Effector memory CD8-positive, alpha-beta T cell (primary cell): ENCODE data around the gene RAB11B.
"Not testable (repeated sequence)": the region's sequence is repeated elsewhere in the genome, so short reads cannot be mapped to it uniquely, and the experiment has no call there.

Source experiments
- ATAC-seq: fragments of 150-1000 bp; cut with Tn5 transposase; replicated peaks from 2 replicates; pipeline ENCODE4 v1.10.0; 2021; ENCODE audit warnings: mild to moderate bottlenecking, moderate library complexity
- DNase-seq, 3 experiments: peaks; one replicate each; pipeline ENCODE4 v3.0.0; 2021
- H3K27ac Mint-ChIP-seq, 2 donors: one replicate each; pipeline ENCODE4 v1.8.0; 2022; ENCODE audit warnings: mild to moderate bottlenecking in 2 of 2, mixed read lengths in 2 of 2, moderate library complexity in 2 of 2
- H3K27me3 Mint-ChIP-seq, 2 donors: one replicate each; pipeline ENCODE4 v1.8.0; 2022; ENCODE audit warnings: mixed read lengths in 2 of 2
- H3K36me3 Mint-ChIP-seq: one replicate; pipeline ENCODE4 v1.8.0; 2022; ENCODE audit warnings: mild to moderate bottlenecking, moderate library complexity, mixed read lengths; ENCODE audit not compliant: insufficient read depth
- H3K4me1 Mint-ChIP-seq, 2 donors: one replicate each; pipeline ENCODE4 v1.8.0; 2022; ENCODE audit warnings: low read depth in 2 of 2, mixed read lengths in 2 of 2
- H3K4me3 Mint-ChIP-seq, 2 donors: one replicate each; pipeline ENCODE4 v1.8.0; 2022; ENCODE audit warnings: mild to moderate bottlenecking in 2 of 2, mixed read lengths in 2 of 2, moderate library complexity in 2 of 2
- H3K9me3 Mint-ChIP-seq, 2 donors: one replicate each; pipeline ENCODE4 v1.8.0; 2022; ENCODE audit warnings: mixed read lengths in 2 of 2

The RAB11B gene

GRCh38 chr19:8441725-8442544, 51.8 kb downstream of the RAB11B start:
- ATAC-seq (no peak), DNase-seq (no peak)
- H3K4me1 Mint-ChIP-seq, result peaks cover 13 to 24% of the 10 kb centered on the region in 2 donors
- peaks cover 36% of the 10 kb centered on the region for H3K36me3 Mint-ChIP-seq
- H3K27ac Mint-ChIP-seq, result no peak overlapping the region
- no peaks in the 10 kb centered on the region for H3K27me3 Mint-ChIP-seq
- H3K9me3 Mint-ChIP-seq, result no peaks in the 10 kb centered on the region
- H3K4me3 Mint-ChIP-seq, result peak overlapping the region in 1 of 2 donors; percentile 19

DNA sequence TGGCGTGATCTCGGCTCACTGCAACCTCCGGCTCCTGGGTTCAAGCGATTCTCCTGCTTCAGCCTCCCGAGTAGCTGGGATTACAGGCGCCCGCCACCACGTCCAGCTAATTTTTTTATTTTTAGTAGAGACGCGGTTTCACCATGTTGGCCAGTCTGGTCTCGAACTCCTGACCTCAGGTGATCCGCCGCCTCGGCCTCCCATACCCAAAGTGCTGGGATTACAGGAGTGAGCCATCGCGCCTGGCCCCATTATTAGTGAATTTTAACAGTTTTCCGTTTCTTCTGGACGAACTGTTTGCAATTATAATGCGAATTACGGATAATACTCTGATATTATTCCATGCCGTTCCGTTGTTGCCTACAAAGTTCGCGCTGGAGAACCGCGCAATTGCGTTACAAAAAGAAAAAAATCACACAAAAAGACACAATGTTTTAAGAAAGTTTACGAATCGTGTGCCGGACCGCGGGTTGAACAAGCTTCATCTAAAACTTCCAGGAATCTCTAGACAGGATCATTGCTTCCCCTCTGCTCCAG, 54.0 kb downstream of the RAB11B start:
- Mint-ChIP-seq H3K4me3 (peak overlapping the region; percentile 82 to 96), H3K4me1 (peaks cover 28 to 41% of the 10 kb centered on the region in 2 donors), H3K36me3 (peaks cover 31% of the 10 kb centered on the region), H3K27ac (peak overlapping the region; percentile 94 to 99)
- DNase-seq, H3K27me3 Mint-ChIP-seq, H3K9me3 Mint-ChIP-seq, ATAC-seq: not testable (repeated sequence)

- Mint-ChIP-seq H3K27me3 (no peaks in the 10 kb centered on the region), H3K4me1 (peaks cover 32 to 43% of the 10 kb centered on the region in 2 donors), H3K27ac (peak within 1 kb of the TSS; percentile 94 to 99), H3K36me3 (peaks cover 31% of the 10 kb centered on the region), H3K9me3 (no peaks in the 10 kb centered on the region), H3K4me3 (peak within 1 kb of the TSS; percentile 82 to 96)
- ATAC-seq, result peak; percentile 89
- peak; percentile 100 for DNase-seq
These were observed 54.7 kb downstream of the RAB11B start, which contains the start of gene HNRNPM for GRCh38 chr19:8444677-8445487. HNRNPM (plus strand) TSS chr19:8444975; CDS start chr19:8444999, 24 bp downstream.

- Mint-ChIP-seq H3K36me3 (peaks cover 31% of the 10 kb centered on the region), H3K9me3 (no peaks in the 10 kb centered on the region), H3K4me3 (peak overlapping the region; percentile 82 to 96), H3K4me1 (peaks cover 35 to 47% of the 10 kb centered on the region in 2 donors), H3K27ac (peak overlapping the region; percentile 94 to 99), H3K27me3 (no peaks in the 10 kb centered on the region)
- ATAC-seq, result peak; percentile 8
- DNase-seq, result peak in 2 of 3 experiments; percentile 8 to 18
These were observed 55.4 kb downstream of the RAB11B start for GRCh38 chr19:8445488-8446001.

- H3K4me3 Mint-ChIP-seq, result peak overlapping the region; percentile 82 to 96
- H3K4me1 Mint-ChIP-seq, result peaks cover 38 to 53% of the 10 kb centered on the region in 2 donors
- H3K27me3 Mint-ChIP-seq, result no peaks in the 10 kb centered on the region
- peak overlapping the region; percentile 94 to 99 for H3K27ac Mint-ChIP-seq
- H3K9me3 Mint-ChIP-seq, result no peaks in the 10 kb centered on the region
- no peak for ATAC-seq
- H3K36me3 Mint-ChIP-seq, result peaks cover 33% of the 10 kb centered on the region
- no peak for DNase-seq
These were observed 56.0 kb downstream of the RAB11B start for GRCh38 chr19:8446061-8446709.

- no peaks in the 10 kb centered on the region for H3K27me3 Mint-ChIP-seq
- no peak overlapping the region for H3K27ac Mint-ChIP-seq
- no peak for ATAC-seq
- peak overlapping the region; percentile 5 to 52 for H3K4me3 Mint-ChIP-seq
- peaks cover 54% of the 10 kb centered on the region for H3K36me3 Mint-ChIP-seq
- H3K4me1 Mint-ChIP-seq, result peaks cover 65 to 78% of the 10 kb centered on the region in 2 donors
- no peak for DNase-seq
- no peaks in the 10 kb centered on the region for H3K9me3 Mint-ChIP-seq
These were observed 59.7 kb downstream of the RAB11B start for GRCh38 chr19:8449830-8450229.

- DNase-seq, result no peak
- H3K4me1 Mint-ChIP-seq, result peaks cover 64 to 81% of the 10 kb centered on the region in 2 donors
- H3K4me3 Mint-ChIP-seq, result peak overlapping the region; percentile 58 to 61
- peak overlapping the region; percentile 44 to 77 for H3K27ac Mint-ChIP-seq
- no peak for ATAC-seq
- H3K9me3 Mint-ChIP-seq, result no peaks in the 10 kb centered on the region
- H3K36me3 Mint-ChIP-seq, result peaks cover 55% of the 10 kb centered on the region
- H3K27me3 Mint-ChIP-seq, result no peaks in the 10 kb centered on the region
These were observed 61.2 kb downstream of the RAB11B start for GRCh38 chr19:8451377-8451776.

DNA sequence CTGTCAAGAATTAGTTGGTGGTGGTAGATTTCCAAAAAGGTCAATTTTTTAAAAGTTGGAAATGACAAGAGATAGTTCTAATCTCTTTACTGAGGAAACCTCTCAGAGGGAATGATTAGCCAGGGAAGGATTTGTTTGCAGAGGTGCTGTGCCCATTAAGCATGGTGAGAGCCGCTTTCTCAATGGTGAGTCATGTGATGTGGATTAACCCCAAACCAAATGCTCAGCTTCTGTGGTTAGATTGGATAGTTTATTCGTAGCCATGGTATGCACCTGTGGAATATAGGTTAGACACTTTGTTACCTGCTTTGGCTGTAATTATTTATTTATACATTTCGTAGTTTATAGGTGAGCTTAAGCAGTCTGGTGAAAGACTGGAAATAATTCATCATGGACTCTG, 61.7 kb downstream of the RAB11B start:
- Mint-ChIP-seq H3K36me3 (peaks cover 55% of the 10 kb centered on the region), H3K4me3 (peak overlapping the region; percentile 58 to 61), H3K4me1 (peaks cover 64 to 81% of the 10 kb centered on the region in 2 donors), H3K27ac (peak overlapping the region in 1 of 2 donors; percentile 77), H3K27me3 (no peaks in the 10 kb centered on the region), H3K9me3 (no peaks in the 10 kb centered on the region)
- DNase-seq (peak in 1 of 3 experiments; percentile 12), ATAC-seq (peak; percentile 90)

DNA sequence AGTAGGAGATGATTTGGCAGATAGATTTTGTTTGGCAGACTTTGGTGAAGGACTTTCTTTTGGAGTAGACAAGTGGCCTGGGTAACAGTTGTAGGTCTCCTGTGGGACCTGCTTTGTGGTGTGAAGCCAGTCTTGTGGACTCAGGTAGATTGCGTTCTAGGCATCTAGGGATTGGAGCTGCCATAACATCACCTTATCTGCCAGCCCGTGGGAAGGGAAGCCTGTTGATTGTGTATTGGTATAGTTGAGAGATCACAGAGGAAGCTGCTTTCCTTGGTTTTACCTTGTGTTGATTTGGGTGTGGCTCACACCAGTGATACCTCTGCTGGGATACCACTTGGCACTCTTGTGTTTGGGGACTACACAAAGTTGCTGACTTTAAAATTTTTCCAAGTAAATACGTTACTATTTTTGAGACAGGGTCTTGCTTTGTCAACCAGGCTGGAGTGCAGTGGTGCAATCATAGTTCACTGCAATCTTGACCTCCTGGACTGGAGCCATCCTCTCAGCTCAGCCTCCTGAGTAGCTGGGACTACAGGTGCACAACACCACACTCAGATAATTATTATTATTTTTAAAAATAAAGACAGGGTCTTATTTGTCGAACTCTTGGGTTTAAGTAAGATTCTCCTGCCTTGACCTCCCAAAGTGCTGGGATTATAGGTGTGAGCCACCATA, 62.4 kb downstream of the RAB11B start:
- DNase-seq (no peak), ATAC-seq (no peak)
- H3K9me3 Mint-ChIP-seq, result no peaks in the 10 kb centered on the region
- peak overlapping the region in 1 of 2 donors; percentile 41 for H3K27ac Mint-ChIP-seq
- peak overlapping the region; percentile 58 to 61 for H3K4me3 Mint-ChIP-seq
- peaks cover 55% of the 10 kb centered on the region for H3K36me3 Mint-ChIP-seq
- peaks cover 58 to 81% of the 10 kb centered on the region in 2 donors for H3K4me1 Mint-ChIP-seq
- no peaks in the 10 kb centered on the region for H3K27me3 Mint-ChIP-seq

DNA sequence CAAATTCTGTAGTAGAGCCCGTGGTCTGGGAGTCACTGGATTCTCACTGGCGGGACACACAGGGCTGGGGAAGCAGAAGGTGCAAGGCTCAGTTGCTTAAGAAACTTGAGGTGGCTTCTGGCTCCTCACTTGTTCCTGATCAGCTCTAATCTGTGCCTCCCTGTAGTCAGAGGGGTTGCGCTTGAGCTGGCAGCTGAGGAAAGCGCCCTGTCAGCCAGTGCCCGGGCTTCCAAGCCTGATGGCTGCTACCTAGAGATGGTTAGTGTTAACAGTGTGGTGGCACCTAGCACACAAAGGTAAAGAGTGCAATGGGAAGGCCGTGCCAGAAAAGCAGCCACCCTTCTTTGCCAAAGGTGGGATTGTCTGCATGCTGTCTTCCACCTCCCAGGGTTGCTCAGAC, 63.5 kb downstream of the RAB11B start:
- ATAC-seq (no peak), DNase-seq (no peak)
- H3K4me3 Mint-ChIP-seq, result peak overlapping the region; percentile 41 to 53
- peak overlapping the region in 1 of 2 donors; percentile 62 for H3K27ac Mint-ChIP-seq
- H3K4me1 Mint-ChIP-seq, result peaks cover 59 to 85% of the 10 kb centered on the region in 2 donors
- peaks cover 60% of the 10 kb centered on the region for H3K36me3 Mint-ChIP-seq
- no peaks in the 10 kb centered on the region for H3K27me3 Mint-ChIP-seq
- no peaks in the 10 kb centered on the region for H3K9me3 Mint-ChIP-seq
